IMR-90 (cell line): ENCODE measurements around the gene THAP9. TPM values are rescaled to one million over a fixed set of nuclear protein-coding genes. Genes with fewer than 3 reads are reported as not detected.

Experiments
- ATAC-seq: fragments of 200-7000 bp; cut with Tn5 transposase; 2 replicates; pipeline ENCODE4 v1.9.1; 2020; ENCODE audit warnings: low read depth, mild to moderate bottlenecking, moderate library complexity
- BruUV-seq: library from RNA; stranded (reverse); fragments of 400-500 nt; replicated peaks from 2 replicates; lab custom pipeline; 2021; lab: Mats Ljungman, UMichigan
- CTCF ChIA-PET: fragments of 300-600 bp; formaldehyde crosslinking; extraction: SDS; loops from one replicate; lab custom pipeline; 2021; ENCODE audit warnings: antibody characterized with exemption; lab: Yijun Ruan, JAX
- POLR2A ChIA-PET: fragments of 300-600 bp; sonication (Branson Sonifier 250); formaldehyde crosslinking; loops from one replicate; lab custom pipeline; 2022; ENCODE audit warnings: antibody characterized with exemption; ENCODE audit not compliant: unreplicated experiment; lab: Charles Lee
- DNase-seq: peaks from one replicate; pipeline ENCODE4 v3.0.0; 2013
- H2AFZ ChIP-seq: replicated peaks from 2 replicates; pipeline ENCODE3; 2013; ENCODE audit warnings: low read length, mild to moderate bottlenecking; ENCODE audit not compliant: poor library complexity
- H2AK5ac ChIP-seq: 2 replicates; pipeline ENCODE4 v1.6.1; 2013; ENCODE audit warnings: low read depth, low read length, inconsistent platforms
- H2AK9ac ChIP-seq: replicated peaks from 2 replicates; pipeline ENCODE3; 2013; ENCODE audit warnings: mild to moderate bottlenecking, low read depth, low read length, moderate library complexity; ENCODE audit not compliant: poor library complexity
- H2BK120ac ChIP-seq: 2 replicates; pipeline ENCODE4 v1.6.1; 2013; ENCODE audit warnings: low read depth, low read length, inconsistent platforms
- H2BK15ac ChIP-seq: 3 replicates; pipeline ENCODE4 v1.6.1; 2013; ENCODE audit warnings: low read depth, low read length, inconsistent platforms
- H2BK20ac ChIP-seq: 2 replicates; pipeline ENCODE4 v1.6.1; 2013; ENCODE audit warnings: low read depth, mild to moderate bottlenecking, inconsistent platforms, low read length, moderate library complexity
- H2BK5ac ChIP-seq: 2 replicates; pipeline ENCODE4 v1.6.1; 2013; ENCODE audit warnings: mild to moderate bottlenecking, low read depth, low read length, inconsistent platforms; ENCODE audit not compliant: poor library complexity, severe bottlenecking
- H3K14ac ChIP-seq: replicated peaks from 2 replicates; pipeline ENCODE4 v1.6.1; 2013; ENCODE audit warnings: low read depth, low read length, inconsistent platforms
- H3K18ac ChIP-seq: 2 replicates; pipeline ENCODE4 v1.6.1; 2013; ENCODE audit warnings: low read depth, low read length, control low read depth
- H3K23ac ChIP-seq: 2 replicates; pipeline ENCODE4 v1.6.1; 2013; ENCODE audit warnings: low read depth, low read length, inconsistent platforms
- H3K27ac ChIP-seq: 2 replicates; pipeline ENCODE4 v1.5.1; 2013; ENCODE audit warnings: mild to moderate bottlenecking, control low read depth, low read length; ENCODE audit not compliant: insufficient read depth
- H3K27me3 ChIP-seq: 2 replicates; pipeline ENCODE4 v1.6.1; 2013; ENCODE audit warnings: low read length; ENCODE audit not compliant: control insufficient read depth, insufficient read depth
- H3K36me3 ChIP-seq: 2 replicates; pipeline ENCODE4 v1.6.1; 2013; ENCODE audit warnings: low read length, mixed read lengths; ENCODE audit not compliant: control insufficient read depth, insufficient read depth
- H3K4ac ChIP-seq: 2 replicates; pipeline ENCODE4 v1.6.1; 2013; ENCODE audit warnings: low read depth, low read length, inconsistent platforms
- H3K4me1 ChIP-seq: 2 replicates; pipeline ENCODE4 v1.6.1; 2013; ENCODE audit warnings: low read length, mixed read lengths; ENCODE audit not compliant: control insufficient read depth, insufficient read depth
- H3K4me2 ChIP-seq: 2 replicates; pipeline ENCODE4 v1.6.1; 2013; ENCODE audit warnings: low read depth, mild to moderate bottlenecking, control low read depth, low read length, moderate library complexity
- H3K4me3 ChIP-seq: 2 replicates; pipeline ENCODE4 v1.5.1; 2013; ENCODE audit warnings: low read depth, mild to moderate bottlenecking, control low read depth, low read length, moderate library complexity; ENCODE audit not compliant: insufficient read depth
- H3K56ac ChIP-seq: 2 replicates; pipeline ENCODE4 v1.6.1; 2013; ENCODE audit warnings: low read length, inconsistent platforms; ENCODE audit not compliant: insufficient read depth; ENCODE audit errors: extremely low read depth
- H3K79me1 ChIP-seq, 2 experiments: 2 replicates each; pipeline ENCODE4 v1.6.1; 2013; ENCODE audit warnings: low read length in 2 of 2, inconsistent platforms in 1 of 2, low read depth in 1 of 2
- H3K9ac ChIP-seq: 2 replicates; pipeline ENCODE4 v1.6.1; 2013; ENCODE audit warnings: low read depth, low read length, control low read depth
- H3K9me1 ChIP-seq: 2 replicates; pipeline ENCODE4 v1.6.1; 2013; ENCODE audit warnings: low read length, inconsistent platforms; ENCODE audit not compliant: insufficient read depth
- H3K9me3 ChIP-seq: 2 replicates; pipeline ENCODE4 v1.6.1; 2013; ENCODE audit warnings: low read length; ENCODE audit not compliant: control insufficient read depth, insufficient read depth
- H4K20me1 ChIP-seq: 2 replicates; pipeline ENCODE4 v1.6.1; 2013; ENCODE audit warnings: low read length, inconsistent platforms; ENCODE audit not compliant: insufficient read depth
- H4K5ac ChIP-seq: 2 replicates; pipeline ENCODE4 v1.6.1; 2013; ENCODE audit warnings: mild to moderate bottlenecking, low read depth, low read length, control low read depth
- H4K8ac ChIP-seq, 2 experiments: 2 replicates each; pipeline ENCODE4 v1.6.1; 2013; ENCODE audit warnings: low read depth in 2 of 2, low read length in 2 of 2, control low read depth in 1 of 2, inconsistent platforms in 1 of 2
- H4K91ac ChIP-seq: 2 replicates; pipeline ENCODE4 v1.6.1; 2013; ENCODE audit warnings: low read depth, low read length, inconsistent platforms; ENCODE audit not compliant: insufficient read depth
- BHLHE40 ChIP-seq: fragments of 150-350 bp; IDR thresholded peaks from 2 replicates; pipeline ENCODE4 v1.6.1; 2016; ENCODE audit warnings: mild to moderate bottlenecking, low read depth, low read length
- CEBPB ChIP-seq: IDR thresholded peaks from 2 replicates; pipeline ENCODE4 v1.6.1; 2012; ENCODE audit warnings: low read depth, low read length, improper control_type of control experiment
- CHD1 ChIP-seq: IDR thresholded peaks from 2 replicates; pipeline ENCODE4 v1.6.1; 2012; ENCODE audit warnings: low read depth, low read length, improper control_type of control experiment
- MAFK ChIP-seq: IDR thresholded peaks from 2 replicates; pipeline ENCODE4 v1.6.1; 2012; ENCODE audit warnings: low read depth, low read length, improper control_type of control experiment
- MAZ ChIP-seq: IDR thresholded peaks from 2 replicates; pipeline ENCODE4 v1.6.1; 2012; ENCODE audit warnings: low read depth, mild to moderate bottlenecking, low read length, improper control_type of control experiment, moderate library complexity, borderline replicate concordance
- MXI1 ChIP-seq: IDR thresholded peaks from 2 replicates; pipeline ENCODE4 v1.6.1; 2012; ENCODE audit warnings: low read depth, mild to moderate bottlenecking, low read length, moderate library complexity, borderline replicate concordance
- NFE2L2 ChIP-seq: fragments of 150-350 bp; IDR thresholded peaks from 2 replicates; pipeline ENCODE4 v1.6.1; 2016; ENCODE audit warnings: low read depth, mild to moderate bottlenecking, low read length
- POLR2A ChIP-seq: IDR thresholded peaks from 2 replicates; pipeline ENCODE4 v1.6.1; 2012; ENCODE audit warnings: mild to moderate bottlenecking, low read depth, low read length
- RAD21 ChIP-seq: IDR thresholded peaks from 2 replicates; pipeline ENCODE4 v1.6.1; 2012; ENCODE audit warnings: low read length, improper control_type of control experiment
- RCOR1 ChIP-seq: IDR thresholded peaks from 2 replicates; pipeline ENCODE4 v1.6.1; 2012; ENCODE audit warnings: mild to moderate bottlenecking, low read length, improper control_type of control experiment; ENCODE audit not compliant: insufficient replicate concordance
- RFX5 ChIP-seq: IDR thresholded peaks from 2 replicates; pipeline ENCODE4 v1.8.0; 2012; ENCODE audit warnings: low read depth, mild to moderate bottlenecking, low read length, moderate library complexity
- SMC3 ChIP-seq: fragments of 150-350 bp; IDR thresholded peaks from 2 replicates; pipeline ENCODE4 v1.6.1; 2016; ENCODE audit warnings: low read depth, mild to moderate bottlenecking, antibody characterized with exemption, low read length, moderate library complexity
- WGBS, 2 experiments: methylation state at CpG; one replicate each; pipeline versions ENCODE4 v1.1.5 to v1.1.7; 2013; ENCODE audit warnings: missing lambda C conversion rate in 2 of 2; ENCODE audit not compliant: insufficient read length in 1 of 2; ENCODE audit errors: extremely low coverage in 2 of 2; 5-methylcytosine and 5-hydroxymethylcytosine counted together
- dilution Hi-C: fragments of 300-500 bp; cut with HindIII; formaldehyde crosslinking; loops from one replicate; pipeline ENCODE4 v1.14.3; 2018; ENCODE audit warnings: low sequenced_read_pairs; ENCODE audit not compliant: unreplicated experiment
- in situ Hi-C: fragments of 300-500 bp; cut with MboI; formaldehyde crosslinking; loops from 3 replicates; pipeline ENCODE4 v1.14.3; 2019; ENCODE audit warnings: low sequenced_read_pairs, inconsistent platforms, mixed read lengths
- intact Hi-C: fragments of 100-400 bp; cut with micrococcal nuclease; formaldehyde crosslinking; loops from 2 replicates; pipeline ENCODE4 v1.10.0; 2022
- polyA plus RNA-seq, 3 experiments: library from polyadenylated mRNA; depleted of rRNA; stranded (reverse); fragments of >200 nt; gene quantifications; 2 replicates each; pipeline ENCODE4 v1.2.3, GENCODE V29; 2012; ENCODE audit warnings: low replicate concordance in 1 of 3
- total RNA-seq: library from RNA; depleted of rRNA; stranded (reverse); fragments of >200 nt; gene quantifications from 2 replicates; pipeline ENCODE4 v1.2.3, GENCODE V29; 2012
- TF ChIP-seq, protein P1 (sequence below): fragments of 150-350 bp; IDR thresholded peaks from 2 replicates; pipeline ENCODE4 v1.6.1; 2017; ENCODE audit warnings: mild to moderate bottlenecking, antibody characterized with exemption, low read length, low read depth
- TF ChIP-seq, protein P2 (sequence below): fragments of 150-350 bp; IDR thresholded peaks from 2 replicates; pipeline ENCODE4 v1.6.1; 2016; ENCODE audit warnings: low read depth, mild to moderate bottlenecking, low read length, moderate library complexity, borderline replicate concordance
- TF ChIP-seq, protein P3 (sequence below): conservative IDR thresholded peaks from 2 replicates; pipeline ENCODE4 v1.5.1; 2012; ENCODE audit warnings: mild to moderate bottlenecking, low read depth, low read length, improper control_type of control experiment

Gene THAP9
- total and polyA plus RNA-seq, 2 of the 4 experiments (the other 2 are of a cell fraction), result 0.86 to 2.9 TPM

DNA sequence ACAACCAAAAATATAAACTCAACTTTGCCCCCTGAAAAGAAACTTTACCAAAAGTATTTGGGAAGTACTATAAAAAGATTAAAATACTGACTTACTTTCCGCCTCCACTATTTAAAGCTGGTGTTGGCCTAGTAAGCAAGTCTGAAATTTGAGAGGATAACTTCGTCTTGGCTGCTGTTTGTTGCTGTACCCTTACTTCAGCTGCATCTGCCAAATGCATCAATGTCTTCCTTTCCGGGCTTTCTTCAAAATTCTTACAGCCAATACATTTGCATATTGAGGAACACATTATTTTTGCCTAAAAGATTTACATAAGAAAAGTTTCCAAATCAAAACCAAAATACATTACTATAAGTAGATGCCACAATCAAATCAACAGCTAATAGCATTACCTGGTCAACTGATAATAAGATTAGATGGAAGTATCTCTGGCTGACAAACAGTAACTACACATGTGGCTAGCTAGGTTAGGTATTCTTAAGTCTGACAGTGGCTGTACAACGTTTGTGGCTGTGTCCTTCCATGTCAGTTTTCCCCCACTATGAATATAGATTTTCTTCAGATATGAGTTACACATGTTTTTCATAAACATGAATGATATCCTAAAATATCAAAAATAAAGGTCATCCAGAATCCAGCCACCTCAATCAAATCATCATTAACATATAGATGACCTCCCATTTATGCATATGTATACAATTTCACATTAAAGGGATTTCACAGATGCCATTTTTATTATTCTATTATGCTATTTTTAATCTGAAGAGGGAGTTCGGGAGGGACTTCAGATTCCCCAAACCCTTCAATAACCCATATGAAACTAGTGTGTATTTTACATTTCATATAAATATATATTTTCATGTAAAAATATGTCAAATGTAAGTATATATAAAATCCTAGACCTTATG lies 30.6 kb downstream of the THAP9 start:
- DNase-seq (no peak), ATAC-seq (no peak)
- Histone ChIP-seq H2BK20ac (no peak overlapping the region), H3K4ac (no peak overlapping the region), H4K8ac (no peak overlapping the region), H3K4me2 (no peak overlapping the region), H3K27ac (no peak overlapping the region), H2BK5ac (no peak overlapping the region), H2BK120ac (no peak overlapping the region), H3K18ac (no peak overlapping the region), H4K20me1 (no peaks in the 10 kb centered on the region), H3K79me1 (no peaks in the 10 kb centered on the region; a peak in 1 of 4 replicates), H3K4me3 (no peak overlapping the region), H2AFZ (no peak overlapping the region), H3K56ac (no peak overlapping the region), H3K23ac (no peak overlapping the region), H4K91ac (no peak overlapping the region), H3K4me1 (no peaks in the 10 kb centered on the region), H3K36me3 (peaks cover 7% of the 10 kb centered on the region), H3K9ac (no peak overlapping the region), H3K9me1 (peaks cover 3% of the 10 kb centered on the region; the same call in 1 of the 2 replicates), H3K27me3 (no peaks in the 10 kb centered on the region), H3K14ac (no peak overlapping the region), H4K5ac (no peak overlapping the region), H2AK5ac (no peak overlapping the region), H2AK9ac (no peak overlapping the region), H2BK15ac (no peak overlapping the region), H3K9me3 (no peaks in the 10 kb centered on the region)
- intact Hi-C loops, result no loop called here
- dilution Hi-C loops, result no loop called here
- no CpG with 5 or more reads among the region's 5 CpGs for WGBS, 2 experiments
- ChIA-PET POLR2A (no interaction called here), CTCF (no interaction called here)
- in situ Hi-C loops, result no loop called here
- BruUV-seq, result no TSS peak
- no peak for TF ChIP-seq RCOR1
- no peak for TF ChIP-seq RFX5
- no peak for TF ChIP-seq MXI1
- TF ChIP-seq NFE2L2, result no peak
- no peak for TF ChIP-seq RAD21
- TF ChIP-seq MAFK, result no peak
- no peak for TF ChIP-seq CEBPB
- TF ChIP-seq SMC3, result no peak
- no peak for TF ChIP-seq MAZ
- TF ChIP-seq, protein P1, sequence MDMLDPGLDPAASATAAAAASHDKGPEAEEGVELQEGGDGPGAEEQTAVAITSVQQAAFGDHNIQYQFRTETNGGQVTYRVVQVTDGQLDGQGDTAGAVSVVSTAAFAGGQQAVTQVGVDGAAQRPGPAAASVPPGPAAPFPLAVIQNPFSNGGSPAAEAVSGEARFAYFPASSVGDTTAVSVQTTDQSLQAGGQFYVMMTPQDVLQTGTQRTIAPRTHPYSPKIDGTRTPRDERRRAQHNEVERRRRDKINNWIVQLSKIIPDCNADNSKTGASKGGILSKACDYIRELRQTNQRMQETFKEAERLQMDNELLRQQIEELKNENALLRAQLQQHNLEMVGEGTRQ, result no peak
- no peak for TF ChIP-seq BHLHE40
- no peak for TF ChIP-seq POLR2A
- TF ChIP-seq, protein P2, sequence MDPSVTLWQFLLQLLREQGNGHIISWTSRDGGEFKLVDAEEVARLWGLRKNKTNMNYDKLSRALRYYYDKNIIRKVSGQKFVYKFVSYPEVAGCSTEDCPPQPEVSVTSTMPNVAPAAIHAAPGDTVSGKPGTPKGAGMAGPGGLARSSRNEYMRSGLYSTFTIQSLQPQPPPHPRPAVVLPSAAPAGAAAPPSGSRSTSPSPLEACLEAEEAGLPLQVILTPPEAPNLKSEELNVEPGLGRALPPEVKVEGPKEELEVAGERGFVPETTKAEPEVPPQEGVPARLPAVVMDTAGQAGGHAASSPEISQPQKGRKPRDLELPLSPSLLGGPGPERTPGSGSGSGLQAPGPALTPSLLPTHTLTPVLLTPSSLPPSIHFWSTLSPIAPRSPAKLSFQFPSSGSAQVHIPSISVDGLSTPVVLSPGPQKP, result no peak
- no peak for TF ChIP-seq CHD1
- TF ChIP-seq, protein P3, sequence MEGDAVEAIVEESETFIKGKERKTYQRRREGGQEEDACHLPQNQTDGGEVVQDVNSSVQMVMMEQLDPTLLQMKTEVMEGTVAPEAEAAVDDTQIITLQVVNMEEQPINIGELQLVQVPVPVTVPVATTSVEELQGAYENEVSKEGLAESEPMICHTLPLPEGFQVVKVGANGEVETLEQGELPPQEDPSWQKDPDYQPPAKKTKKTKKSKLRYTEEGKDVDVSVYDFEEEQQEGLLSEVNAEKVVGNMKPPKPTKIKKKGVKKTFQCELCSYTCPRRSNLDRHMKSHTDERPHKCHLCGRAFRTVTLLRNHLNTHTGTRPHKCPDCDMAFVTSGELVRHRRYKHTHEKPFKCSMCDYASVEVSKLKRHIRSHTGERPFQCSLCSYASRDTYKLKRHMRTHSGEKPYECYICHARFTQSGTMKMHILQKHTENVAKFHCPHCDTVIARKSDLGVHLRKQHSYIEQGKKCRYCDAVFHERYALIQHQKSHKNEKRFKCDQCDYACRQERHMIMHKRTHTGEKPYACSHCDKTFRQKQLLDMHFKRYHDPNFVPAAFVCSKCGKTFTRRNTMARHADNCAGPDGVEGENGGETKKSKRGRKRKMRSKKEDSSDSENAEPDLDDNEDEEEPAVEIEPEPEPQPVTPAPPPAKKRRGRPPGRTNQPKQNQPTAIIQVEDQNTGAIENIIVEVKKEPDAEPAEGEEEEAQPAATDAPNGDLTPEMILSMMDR, result no peak
